HG03045 (cell line): Measurements from ENCODE around the gene ANLN.
"Not testable (repeated sequence)": the region's sequence is repeated elsewhere in the genome, so short reads cannot be mapped to it uniquely, and the experiment has no call there.

Source experiments
- ATAC-seq: cut with Tn5 transposase; IDR thresholded peaks from one replicate; pipeline ENCODE4 v1.9.1; 2021; ENCODE audit warnings: mild to moderate bottlenecking, moderate library complexity; ENCODE audit not compliant: unreplicated experiment

ANLN gene

DNA sequence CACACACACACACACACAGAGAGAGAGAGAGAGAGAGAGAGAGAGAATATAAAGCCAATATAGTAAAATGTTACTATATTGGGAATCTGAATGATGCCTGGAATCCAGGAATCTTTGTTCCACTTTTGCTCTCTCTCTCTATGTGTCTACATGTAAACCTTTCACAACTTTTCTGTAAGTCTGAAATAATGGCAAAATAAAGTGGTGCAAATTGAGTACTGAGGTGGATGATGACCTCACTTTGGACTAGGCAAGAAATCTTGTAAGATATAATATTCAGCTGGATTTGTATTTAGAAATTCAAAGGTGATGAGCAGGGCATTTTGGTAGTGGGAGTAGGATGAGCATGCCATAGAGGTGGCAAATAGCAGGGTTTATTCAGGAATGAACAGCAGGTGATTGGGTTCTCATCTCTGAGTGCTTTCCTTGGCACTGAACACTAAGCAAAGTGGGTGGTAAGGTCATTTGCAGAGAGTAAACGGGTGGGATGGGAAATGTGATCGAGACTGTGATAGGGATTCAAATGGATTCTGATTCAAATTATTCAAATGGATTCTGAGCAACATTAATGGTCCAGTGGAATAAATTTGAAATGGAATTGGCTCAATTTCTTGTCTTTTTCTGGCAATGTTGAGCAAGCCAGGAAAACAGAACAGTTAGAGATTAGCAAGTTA, 9.7 kb upstream of the ANLN start:
- no peak for ATAC-seq

DNA sequence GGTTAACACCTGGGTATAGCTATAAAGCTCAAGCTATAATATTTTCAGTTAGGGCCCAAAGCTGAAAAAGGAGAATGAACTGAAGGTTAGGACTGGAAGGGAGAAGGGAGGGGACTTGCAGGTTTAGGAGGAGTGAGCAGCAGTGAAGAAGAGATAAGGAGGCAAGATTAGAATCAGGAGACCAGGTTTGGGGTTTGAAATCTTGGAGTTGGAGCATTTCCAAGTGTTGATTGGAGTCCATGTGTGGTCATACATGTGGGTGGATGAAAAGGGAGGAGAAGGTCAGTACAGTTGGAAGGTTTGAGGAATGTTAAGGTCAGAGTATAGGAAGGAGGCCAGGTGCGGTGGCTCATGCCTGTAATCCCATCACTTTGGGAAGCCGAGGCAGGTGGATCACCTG, 8.6 kb upstream of the ANLN start:
- no peak for ATAC-seq

DNA sequence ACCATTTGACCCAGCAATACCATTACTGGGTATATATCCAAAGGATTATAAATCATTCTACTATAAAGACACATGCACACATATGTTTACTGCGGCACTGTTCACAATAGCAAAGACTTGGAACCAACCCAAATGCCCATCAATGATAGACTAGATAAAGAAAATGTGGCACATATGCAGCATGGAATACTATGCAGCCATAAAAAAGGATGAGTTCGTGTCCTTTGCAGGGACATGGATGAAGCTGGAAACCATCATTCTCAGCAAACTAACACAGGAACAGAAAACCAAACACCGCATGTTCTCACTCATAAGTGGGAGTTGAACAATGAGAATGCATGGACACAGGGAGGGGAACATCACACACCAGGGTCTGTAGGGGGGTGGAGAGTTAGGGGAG, 6.4 kb upstream of the ANLN start:
- not testable (repeated sequence) for ATAC-seq

DNA sequence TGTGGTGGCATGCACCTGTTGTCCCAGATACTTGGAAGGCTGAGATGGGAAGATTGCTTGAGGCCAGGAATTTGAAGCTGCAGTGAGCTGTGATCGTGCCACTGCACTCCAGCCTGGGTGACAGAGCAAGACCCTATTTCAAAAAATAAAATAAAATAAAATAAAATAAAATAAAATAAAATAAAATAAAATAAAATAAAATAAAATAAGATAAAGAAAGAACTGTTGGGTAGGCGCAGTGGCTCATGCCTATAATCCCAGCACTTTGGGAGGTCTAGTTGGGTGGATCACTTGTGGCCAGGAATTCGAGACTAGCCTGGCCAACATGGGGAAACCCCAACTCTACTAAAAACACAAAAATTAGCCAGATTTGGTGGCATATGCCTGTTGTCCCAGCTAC, 4.0 kb upstream of the ANLN start:
- not testable (repeated sequence) for ATAC-seq

DNA sequence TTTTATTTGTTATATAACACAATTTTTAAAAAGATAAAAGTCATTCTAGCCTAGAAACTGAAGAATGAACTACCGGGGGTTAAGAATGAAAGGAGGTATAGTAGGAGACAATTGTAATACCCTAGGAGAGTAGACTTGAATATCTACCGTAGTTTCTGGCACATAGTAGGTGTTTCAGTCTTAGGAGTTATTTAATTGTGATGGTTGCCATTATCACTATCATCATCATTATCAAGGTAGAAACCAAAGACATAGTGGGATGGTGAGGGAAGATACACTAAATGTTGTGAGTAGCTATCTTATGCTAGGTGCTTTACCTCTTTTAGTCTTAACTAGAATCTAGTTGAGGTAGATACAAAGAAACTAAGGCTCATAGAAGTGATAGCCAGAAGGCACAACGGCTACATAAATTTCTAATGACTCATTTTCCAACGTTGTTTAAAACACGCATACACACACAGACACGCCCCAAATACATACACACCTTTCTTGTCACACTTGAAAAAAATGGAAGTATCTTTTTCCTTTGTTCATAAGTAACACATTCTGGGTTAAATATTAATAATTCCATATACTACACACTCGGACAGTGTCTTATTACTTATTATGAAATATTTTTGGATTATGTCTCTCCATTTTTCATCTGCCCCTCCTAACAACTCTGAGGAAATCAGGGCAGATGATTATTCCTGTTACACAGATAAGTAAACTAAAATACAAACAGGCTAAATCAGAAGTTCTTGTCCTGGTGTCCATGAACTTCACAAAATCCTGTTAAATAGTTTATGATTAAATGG, 2.0 kb upstream of the ANLN start:
- ATAC-seq: no peak

DNA sequence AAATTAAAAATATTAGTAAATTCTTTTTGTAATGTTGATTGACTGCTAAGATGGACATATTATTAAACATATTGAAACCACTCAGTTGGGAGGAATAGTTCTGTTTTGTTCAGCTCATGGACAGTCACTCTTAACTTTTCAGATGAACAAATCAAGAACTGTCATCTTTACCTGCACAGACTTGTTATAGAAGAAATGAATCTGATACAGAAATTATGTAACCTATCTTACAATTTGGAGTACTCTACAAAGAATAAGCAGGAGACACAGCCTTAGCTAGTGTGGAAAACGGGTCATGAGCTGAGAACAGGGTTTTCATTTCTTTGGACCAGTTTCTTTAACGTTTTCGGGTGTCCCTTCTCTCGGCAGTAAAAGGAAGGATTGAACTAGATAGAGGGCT, 1.2 kb upstream of the ANLN start:
- ATAC-seq: no peak

DNA sequence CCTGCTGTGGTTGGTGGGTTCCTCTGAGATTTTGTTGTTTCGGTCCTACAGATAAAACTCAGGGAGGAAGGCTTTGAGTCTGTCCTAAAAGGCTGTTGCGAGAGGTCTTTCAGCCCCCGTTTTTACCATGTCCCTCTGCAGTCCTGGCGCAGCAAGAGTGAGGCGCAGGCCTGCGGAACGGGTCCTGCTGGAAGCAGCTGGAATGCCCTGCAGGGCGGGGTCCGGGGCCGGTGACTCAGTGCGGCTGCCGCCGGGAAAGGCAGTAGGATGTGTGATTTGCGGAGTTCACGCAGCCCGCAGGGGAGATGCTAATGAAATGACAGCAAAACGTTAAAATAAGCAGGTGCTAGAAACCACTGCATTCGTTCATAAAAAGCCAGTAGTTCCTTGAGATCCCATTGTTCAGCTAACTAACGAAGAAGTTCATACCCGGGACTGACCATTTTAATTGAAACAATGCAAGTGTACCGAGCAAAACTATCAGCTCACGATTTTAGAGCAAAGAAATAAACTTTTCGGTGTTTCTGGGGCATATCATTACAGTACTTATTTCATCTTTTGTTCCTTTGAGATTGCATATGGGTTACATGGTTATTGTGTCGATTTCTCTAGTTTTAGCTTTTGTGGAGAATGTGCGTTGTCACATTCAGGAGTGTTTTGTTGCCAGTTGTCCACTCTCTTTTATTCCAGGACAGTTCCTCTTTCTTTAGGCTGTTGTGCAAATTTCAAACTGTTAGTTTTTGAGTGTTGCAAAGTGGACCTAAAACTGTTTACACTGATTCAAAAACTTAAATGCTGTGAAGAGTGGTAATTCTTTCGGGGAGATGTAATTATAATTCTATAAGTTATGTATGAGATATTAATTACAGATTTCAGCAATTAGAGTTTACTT, 783 bp downstream of the ANLN start:
- peak; percentile 28 for ATAC-seq

DNA sequence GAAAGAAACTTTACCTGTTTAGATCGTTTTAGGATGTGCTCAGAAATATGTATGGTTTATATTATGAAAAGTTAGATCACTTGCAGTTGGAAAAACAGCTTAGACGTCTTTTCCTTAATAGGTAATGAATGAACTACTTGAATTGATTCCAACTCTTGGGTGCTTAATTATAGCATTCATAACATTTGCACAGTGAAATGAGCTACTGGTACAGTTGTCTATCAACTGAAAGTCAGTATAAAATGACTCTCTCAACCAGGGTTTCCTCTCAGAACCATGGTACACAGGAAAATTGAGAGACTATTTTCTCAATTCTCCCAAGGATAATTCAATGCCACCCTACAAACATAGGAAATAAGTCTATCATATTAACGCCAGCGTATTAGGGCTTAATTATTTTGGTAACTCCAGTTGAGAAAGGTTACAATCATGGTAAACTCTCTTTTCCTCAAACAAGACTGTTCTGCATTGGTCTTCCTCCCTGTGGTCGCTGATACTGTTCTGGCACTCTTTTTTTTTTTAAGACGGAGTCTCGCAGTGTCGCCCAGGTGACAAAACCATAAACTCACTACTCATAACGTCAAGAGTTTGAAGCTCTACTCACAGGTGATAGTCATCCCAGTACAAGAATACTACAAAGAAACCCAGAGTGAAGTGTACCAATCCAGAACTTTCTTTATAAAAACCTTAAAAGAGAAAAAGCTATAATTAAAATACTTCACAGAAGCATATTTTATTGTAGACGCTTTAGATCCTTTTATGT, 2.0 kb downstream of the ANLN start:
- peak; percentile 28 for ATAC-seq

DNA sequence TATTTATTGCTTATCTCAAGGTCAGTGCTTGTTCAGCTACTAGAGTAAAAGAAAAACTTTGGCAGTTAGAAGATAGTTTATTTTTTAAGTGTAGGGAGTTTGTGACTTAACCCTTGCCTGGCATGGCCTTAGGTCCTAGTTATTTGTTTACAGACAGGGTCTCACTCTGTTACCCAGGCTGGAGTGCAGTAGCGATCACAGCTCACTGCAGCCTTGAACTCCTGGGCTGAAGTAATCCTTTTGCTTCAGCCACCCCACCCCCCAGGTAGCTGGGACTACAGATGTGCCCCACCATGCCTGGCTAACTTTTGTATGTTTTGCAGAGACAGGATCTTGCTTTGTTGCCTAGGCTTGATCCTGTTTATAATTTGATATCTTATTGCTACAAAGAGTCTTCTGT, 4.2 kb downstream of the ANLN start:
- no peak for ATAC-seq

DNA sequence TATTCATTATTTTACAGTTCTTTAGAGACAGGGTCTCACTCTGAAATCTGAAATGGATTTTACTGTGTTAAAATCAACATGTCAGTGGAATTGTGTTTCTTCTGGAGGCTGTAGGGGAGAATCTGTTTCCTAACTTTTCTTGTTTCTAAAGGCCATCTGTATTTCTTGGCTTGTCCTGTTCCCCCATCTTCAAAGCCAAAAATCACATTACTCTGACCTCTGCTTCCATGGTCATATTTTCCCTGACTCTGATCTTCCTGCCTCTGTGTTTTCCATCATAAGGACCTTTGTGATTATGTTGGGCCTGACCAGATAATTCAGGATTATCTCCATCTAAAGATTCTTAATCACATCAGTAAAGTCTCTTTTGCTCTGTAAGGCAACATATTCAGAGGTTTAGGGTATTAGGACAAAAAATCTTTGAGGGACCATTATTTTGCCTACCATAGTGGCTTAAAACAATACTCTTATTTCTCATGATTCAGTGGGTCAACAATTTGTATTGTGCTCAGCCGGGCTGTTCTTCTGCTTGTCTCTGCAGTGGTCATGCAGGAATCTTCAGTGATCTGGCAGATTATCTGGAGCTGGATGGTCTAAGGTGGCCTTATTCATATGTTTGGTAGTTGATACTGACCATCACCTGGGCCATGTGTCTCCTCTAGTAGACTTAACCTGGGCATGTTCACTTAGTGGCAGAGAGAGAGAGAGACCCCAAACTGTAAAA, 5.7 kb downstream of the ANLN start:
- ATAC-seq: no peak

DNA sequence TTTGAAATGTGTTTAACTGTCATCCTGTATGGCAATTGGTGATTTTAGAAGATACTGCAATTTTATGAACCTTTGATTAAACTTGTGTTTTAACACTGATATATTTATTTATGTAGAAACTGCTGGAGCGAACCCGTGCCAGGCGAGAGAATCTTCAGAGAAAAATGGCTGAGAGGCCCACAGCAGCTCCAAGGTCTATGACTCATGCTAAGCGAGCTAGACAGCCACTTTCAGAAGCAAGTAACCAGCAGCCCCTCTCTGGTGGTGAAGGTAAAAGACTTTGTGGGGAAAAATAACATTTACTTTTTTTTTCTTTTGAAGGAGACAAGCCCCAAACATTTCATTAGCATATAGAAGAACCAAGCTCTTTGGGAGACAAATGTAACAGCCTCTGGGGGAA, 6.5 kb downstream of the ANLN start:
- ATAC-seq: no peak

DNA sequence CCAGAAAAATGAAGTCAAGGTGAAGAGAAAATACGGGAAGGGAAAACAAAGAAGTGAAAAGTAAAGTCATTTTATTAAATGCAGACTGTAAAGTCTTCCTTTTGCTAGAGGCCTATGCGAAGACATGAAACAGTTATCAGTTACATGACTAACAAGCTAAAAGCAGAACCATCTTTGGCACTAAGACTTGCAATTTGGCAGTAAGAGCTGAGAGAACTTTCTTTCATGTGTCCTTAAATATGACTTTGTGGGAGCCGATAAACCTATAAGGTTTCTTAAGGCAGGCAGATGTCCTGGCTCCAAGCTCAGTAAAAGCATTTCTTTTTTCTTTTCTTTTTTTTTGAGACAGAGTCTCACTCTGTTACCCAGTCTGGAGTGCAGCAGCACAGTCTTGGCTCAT, 10.4 kb downstream of the ANLN start:
- ATAC-seq: no peak

DNA sequence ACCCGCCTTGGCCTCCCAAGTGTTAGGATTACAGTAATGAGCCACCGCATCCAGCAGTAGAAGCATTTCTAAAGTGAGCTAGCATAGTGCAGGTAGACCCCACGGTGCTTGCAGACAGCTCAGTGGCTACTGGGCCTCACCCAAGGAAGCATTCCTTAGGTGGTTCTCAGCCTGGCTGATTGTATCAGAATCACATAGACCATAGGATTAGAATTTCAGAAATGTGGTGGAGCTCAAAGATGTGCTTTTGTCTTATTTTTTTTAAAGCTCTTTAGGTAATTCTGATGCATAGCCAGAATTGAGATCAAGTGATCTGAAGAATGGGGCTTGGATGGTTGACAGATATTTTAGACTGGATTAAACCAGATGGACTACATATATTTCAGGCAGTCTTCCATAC, 10.9 kb downstream of the ANLN start:
- no peak for ATAC-seq

DNA sequence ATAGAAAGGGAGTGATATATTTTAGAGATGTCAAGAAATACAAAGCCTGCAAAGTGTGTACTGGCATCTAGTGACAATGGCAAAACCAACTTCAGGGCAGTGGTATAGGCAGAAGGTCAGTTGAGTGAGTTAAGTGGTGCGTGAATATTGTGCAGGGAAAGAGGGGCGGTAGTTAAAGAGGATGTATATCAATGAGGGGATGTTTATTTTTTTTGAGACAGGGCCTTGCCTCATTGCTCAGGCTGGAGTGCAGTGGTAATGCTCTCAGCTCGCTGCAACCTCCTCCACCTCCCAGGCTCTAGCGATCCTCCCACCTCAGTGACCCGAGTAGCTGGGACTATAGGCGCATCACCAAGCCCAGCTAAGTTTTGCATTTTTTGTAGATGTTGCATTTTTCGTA, 13.8 kb downstream of the ANLN start:
- ATAC-seq: no peak

DNA sequence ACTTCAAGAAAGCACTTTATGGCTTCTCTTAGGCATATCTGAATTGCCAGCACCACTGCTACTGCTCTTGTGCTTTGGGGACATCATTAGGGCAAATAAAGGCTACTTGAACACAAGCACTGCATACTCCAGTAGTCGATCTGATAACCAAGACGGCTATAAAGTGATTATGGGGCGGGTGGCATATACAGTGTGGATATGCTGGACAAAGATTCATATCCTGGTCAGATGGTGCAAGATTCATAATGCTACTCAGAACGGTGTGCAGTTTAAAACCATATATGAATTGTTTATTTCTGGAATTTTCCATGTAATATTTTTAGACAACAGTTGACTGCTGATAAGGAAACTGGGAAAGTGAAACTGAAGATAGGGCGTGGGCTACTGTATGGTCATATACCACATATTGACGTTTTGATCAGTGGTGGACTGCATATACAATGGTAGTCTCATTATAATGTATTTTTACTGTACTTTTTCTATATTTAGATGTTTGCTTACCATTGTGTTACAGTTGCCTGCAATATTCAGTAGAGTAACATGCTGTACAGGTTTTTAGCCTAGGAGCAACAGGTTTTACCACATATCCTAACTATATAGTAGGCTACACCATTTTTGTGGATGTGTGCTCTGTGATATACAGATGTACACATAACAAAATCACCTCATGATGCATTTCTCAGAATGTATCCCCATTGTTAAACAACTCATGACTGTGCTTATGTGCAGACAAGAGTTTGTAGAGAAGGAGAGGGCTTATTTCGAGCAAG, 15.2 kb downstream of the ANLN start:
- ATAC-seq: no peak

DNA sequence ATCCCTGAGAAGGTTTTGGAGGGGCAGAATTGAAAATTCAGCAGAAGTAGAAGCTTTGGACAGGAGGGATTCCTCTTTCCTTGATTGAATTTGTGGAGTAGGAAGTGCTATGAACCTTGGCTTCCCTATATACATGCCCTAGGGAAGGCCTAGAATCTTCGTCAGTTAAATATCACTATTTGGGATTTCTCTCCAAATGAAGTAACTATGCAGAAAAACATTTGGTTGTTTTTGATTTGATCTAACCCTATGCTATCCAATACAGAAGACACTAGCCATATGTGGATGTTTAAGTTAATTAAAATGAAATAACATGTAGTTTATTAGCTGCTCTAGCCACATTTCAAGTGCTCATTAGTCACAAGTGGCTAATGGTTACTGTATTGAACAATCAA, 15.7 kb downstream of the ANLN start:
- no peak for ATAC-seq

DNA sequence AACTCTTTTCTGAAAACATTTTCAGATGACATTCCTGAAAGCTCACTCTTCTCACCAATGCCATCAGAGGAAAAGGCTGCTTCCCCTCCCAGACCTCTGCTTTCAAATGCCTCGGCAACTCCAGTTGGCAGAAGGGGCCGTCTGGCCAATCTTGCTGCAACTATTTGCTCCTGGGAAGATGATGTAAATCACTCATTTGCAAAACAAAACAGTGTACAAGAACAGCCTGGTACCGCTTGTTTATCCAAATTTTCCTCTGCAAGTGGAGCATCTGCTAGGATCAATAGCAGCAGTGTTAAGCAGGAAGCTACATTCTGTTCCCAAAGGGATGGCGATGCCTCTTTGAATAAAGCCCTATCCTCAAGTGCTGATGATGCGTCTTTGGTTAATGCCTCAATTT, 16.5 kb downstream of the ANLN start:
- ATAC-seq: no peak

DNA sequence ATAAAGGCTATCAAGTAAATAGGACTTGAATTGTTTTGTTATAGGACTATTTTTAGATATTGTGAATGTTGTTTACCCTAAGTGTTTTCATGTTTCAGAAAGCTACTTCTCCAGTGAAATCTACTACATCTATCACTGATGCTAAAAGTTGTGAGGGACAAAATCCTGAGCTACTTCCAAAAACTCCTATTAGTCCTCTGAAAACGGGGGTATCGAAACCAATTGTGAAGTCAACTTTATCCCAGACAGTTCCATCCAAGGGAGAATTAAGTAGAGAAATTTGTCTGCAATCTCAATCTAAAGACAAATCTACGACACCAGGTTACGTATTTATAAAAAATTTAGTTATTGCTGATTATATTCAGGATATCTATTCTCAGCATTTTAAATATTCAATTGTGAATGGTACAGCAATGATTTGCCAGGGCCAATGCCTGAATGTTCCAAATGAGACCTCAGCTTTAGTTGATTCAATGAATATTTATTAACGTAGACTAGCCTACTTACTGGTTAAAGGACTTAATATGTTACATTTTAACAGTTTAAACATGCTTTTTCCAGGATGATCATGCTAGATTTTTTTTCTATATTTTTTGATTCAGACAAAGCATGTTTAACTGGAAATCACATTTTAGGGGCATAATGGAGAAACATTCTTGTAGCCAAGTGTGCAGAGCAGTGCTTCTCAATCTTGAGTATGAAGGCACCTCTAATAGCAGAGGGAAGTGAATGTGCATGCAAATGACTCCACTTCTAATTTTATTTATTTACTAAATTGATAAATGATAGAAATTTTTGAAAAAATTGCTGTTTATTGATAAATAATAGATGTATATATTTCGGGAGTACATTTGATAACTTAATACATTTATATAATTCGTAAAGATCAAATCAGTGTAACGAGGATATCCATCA, 18.2 kb downstream of the ANLN start:
- no peak for ATAC-seq

DNA sequence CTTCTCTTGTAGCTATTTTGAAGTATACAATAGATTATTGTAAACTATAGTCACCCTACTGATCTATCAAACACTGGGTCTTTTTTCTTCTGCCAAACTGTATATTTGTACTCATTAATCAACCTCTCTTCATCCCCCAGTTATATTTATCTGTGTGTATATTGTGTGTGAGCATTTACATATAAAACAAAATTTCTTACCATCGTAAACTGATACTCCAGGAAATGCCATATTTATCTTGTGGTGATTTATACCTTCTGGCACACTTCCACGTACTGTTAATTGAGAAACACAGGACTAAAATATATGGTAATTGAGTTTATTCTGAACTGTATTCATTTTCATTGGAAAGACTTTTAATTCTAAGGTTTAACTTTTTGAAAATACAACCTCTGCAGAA, 18.9 kb downstream of the ANLN start:
- no peak for ATAC-seq
